ENCODE data around the gene SYNGR4.

The SYNGR4 gene

GRCh38 chr19:48393559-48394330 is 29.6 kb downstream of the SYNGR4 start, which contains the start of gene GRIN2D:
Gene GRIN2D, plus strand, starts transcription at chr19:48393668. Its CDS starts 4,725 bp downstream, at chr19:48398393.
- FAIRE-seq: peak; percentile 43
- TF ChIP-seq POLR2A (IDR thresholded peaks at IDR 0.05; ENCODE audit: low read depth, low read length) (no peak), PAX5 (IDR thresholded peaks at IDR 0.05; ENCODE audit: insufficient read depth, low read length, severe bottlenecking) (no peak), TAF1 (IDR thresholded peaks at IDR 0.05; ENCODE audit: low read depth, low read length) (no peak), POLR2AphosphoS5 (IDR thresholded peaks at IDR 0.05; ENCODE audit: low read depth, low read length) (no peak), SPI1 (IDR thresholded peaks at IDR 0.05; ENCODE audit: low read depth, low read length) (no peak), POU2F2 (IDR thresholded peaks at IDR 0.05; ENCODE audit: low read depth, low read length) (no peak)
- no peak for DNase-seq (ENCODE audit: insufficient read length, low spot score)

DNA sequence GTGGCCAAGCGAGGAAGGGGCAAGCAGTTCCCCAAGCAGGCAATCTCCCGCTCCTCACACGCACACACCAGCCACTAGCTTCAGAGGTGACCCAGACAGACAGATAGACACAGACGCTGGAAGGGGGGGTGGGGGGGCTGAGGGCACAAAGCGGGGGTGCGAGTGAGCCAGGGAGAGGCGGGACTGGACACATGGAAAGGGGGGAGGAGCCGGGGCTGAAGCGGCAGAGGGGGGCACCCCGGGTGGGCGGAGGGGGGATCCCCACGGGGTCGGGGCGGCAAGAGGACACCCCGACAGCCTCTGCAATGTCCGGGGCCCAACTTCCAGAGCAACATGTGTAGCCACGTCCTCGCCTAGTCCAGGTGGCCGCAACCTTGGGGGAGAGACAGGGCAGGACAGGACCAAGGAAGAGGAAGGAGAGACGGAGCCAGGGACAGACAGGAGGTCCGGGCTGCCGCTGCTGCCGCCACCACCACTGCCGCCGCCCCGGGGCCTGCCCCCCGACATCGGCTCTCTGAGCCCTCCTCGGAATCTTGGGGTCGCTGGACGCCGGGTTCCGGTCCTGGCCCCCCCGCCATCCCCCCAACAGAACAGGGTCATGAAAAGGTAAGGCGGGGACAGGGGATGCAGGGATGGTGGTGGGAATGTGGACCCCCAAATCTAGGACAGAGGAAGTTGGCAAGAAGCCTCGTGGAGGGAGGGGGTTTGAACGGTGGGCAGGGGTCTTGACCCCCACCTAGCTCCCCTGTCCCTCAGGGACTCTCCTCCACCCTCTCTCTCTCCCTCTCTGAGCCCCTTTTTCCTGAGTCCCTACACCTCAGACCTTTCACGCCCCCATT is 30.4 kb downstream of the SYNGR4 start:
- FAIRE-seq (no peak), DNase-seq (ENCODE audit: insufficient read length, low spot score) (no peak)

GRCh38 chr19:48395170-48395455 is 30.9 kb downstream of the SYNGR4 start:
- no peak for FAIRE-seq
- TF ChIP-seq POLR2AphosphoS5 (IDR thresholded peaks at IDR 0.05; ENCODE audit: low read depth, low read length): no peak
- TF ChIP-seq PAX5 (IDR thresholded peaks at IDR 0.05; ENCODE audit: insufficient read depth, low read length, severe bottlenecking): no peak
- no peak for TF ChIP-seq TAF1 (IDR thresholded peaks at IDR 0.05; ENCODE audit: low read depth, low read length)
- TF ChIP-seq POLR2A (IDR thresholded peaks at IDR 0.05; ENCODE audit: low read depth, low read length): no peak
- no peak for TF ChIP-seq SPI1 (IDR thresholded peaks at IDR 0.05; ENCODE audit: low read depth, low read length)
- TF ChIP-seq POU2F2 (IDR thresholded peaks at IDR 0.05; ENCODE audit: low read depth, low read length): no peak

More for the DNA sequence above, 30.4 kb downstream of the SYNGR4 start:
- TF ChIP-seq PAX5 (IDR thresholded peaks at IDR 0.05; ENCODE audit: insufficient read depth, low read length, severe bottlenecking) (no peak), TAF1 (IDR thresholded peaks at IDR 0.05; ENCODE audit: low read depth, low read length) (no peak), POLR2AphosphoS5 (IDR thresholded peaks at IDR 0.05; ENCODE audit: low read depth, low read length) (no peak), POLR2A (IDR thresholded peaks at IDR 0.05; ENCODE audit: low read depth, low read length) (no peak), POU2F2 (IDR thresholded peaks at IDR 0.05; ENCODE audit: low read depth, low read length) (no peak), SPI1 (IDR thresholded peaks at IDR 0.05; ENCODE audit: low read depth, low read length) (no peak)

GRCh38 chr19:48395499-48395898 is 31.3 kb downstream of the SYNGR4 start:
- no peak for TF ChIP-seq SPI1 (IDR thresholded peaks at IDR 0.05; ENCODE audit: low read depth, low read length)
- TF ChIP-seq POU2F2 (IDR thresholded peaks at IDR 0.05; ENCODE audit: low read depth, low read length): no peak
- no peak for TF ChIP-seq POLR2A (IDR thresholded peaks at IDR 0.05; ENCODE audit: low read depth, low read length)
- no peak for TF ChIP-seq PAX5 (IDR thresholded peaks at IDR 0.05; ENCODE audit: insufficient read depth, low read length, severe bottlenecking)
- no peak for TF ChIP-seq POLR2AphosphoS5 (IDR thresholded peaks at IDR 0.05; ENCODE audit: low read depth, low read length)
- TF ChIP-seq TAF1 (IDR thresholded peaks at IDR 0.05; ENCODE audit: low read depth, low read length): no peak
- no peak for FAIRE-seq
- DNase-seq (ENCODE audit: insufficient read length, low spot score): no peak

More at GRCh38 chr19:48395170-48395455, 30.9 kb downstream of the SYNGR4 start:
- no peak for DNase-seq (ENCODE audit: insufficient read length, low spot score)

GRCh38 chr19:48396016-48396823 is 32.1 kb downstream of the SYNGR4 start:
- TF ChIP-seq POLR2AphosphoS5 (IDR thresholded peaks at IDR 0.05; ENCODE audit: low read depth, low read length): no peak
- TF ChIP-seq SPI1 (IDR thresholded peaks at IDR 0.05; ENCODE audit: low read depth, low read length): no peak
- no peak for TF ChIP-seq POU2F2 (IDR thresholded peaks at IDR 0.05; ENCODE audit: low read depth, low read length)
- TF ChIP-seq TAF1 (IDR thresholded peaks at IDR 0.05; ENCODE audit: low read depth, low read length): no peak
- no peak for TF ChIP-seq PAX5 (IDR thresholded peaks at IDR 0.05; ENCODE audit: insufficient read depth, low read length, severe bottlenecking)
- no peak for TF ChIP-seq POLR2A (IDR thresholded peaks at IDR 0.05; ENCODE audit: low read depth, low read length)
- DNase-seq (ENCODE audit: insufficient read length, low spot score): no peak
- FAIRE-seq: no peak

GRCh38 chr19:48396824-48397176 is 32.6 kb downstream of the SYNGR4 start:
- no peak for FAIRE-seq
- DNase-seq (ENCODE audit: insufficient read length, low spot score): no peak
- TF ChIP-seq PAX5 (IDR thresholded peaks at IDR 0.05; ENCODE audit: insufficient read depth, low read length, severe bottlenecking) (no peak), TAF1 (IDR thresholded peaks at IDR 0.05; ENCODE audit: low read depth, low read length) (no peak), SPI1 (IDR thresholded peaks at IDR 0.05; ENCODE audit: low read depth, low read length) (no peak)

DNA sequence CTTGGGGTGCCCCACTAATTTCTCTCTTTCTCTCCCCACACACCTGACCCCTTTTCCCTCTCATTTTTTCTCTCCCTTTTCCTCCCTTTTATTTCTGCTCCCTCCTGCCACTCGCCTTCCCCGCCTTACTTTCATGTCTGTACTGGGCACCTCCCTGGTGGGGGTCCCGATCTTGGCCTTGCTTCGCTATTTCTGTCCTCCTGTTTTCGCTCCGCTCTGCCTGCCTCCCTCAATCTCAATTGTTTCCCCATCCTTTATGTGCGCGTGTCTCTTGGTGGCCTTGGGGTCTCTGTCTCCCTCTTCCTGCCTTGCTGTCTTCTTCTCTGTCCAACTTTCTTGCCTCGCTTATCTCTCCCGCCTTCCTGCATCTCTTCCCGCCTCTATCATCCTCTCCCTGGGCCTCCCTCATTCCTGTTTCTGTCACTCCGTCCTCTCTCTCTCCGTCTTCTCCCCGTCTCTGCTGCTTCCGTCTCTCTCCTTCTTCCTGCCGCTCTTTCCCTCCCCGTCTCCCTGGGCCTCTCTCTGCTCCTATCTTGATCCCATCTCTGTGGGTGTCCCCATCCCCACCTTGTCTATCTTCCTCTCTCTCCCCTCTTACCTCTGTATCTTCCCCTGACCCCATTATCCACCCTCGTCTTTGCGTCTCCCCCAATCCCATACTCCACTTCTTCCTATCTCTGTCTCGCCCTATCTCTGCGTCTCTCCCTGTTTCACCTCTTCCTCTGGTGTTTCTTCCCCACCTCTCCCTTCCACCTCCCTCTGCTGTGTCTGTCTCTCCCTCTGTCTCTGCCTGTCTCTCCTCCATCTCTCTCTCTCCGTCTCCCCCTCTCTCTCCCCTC is 33.3 kb downstream of the SYNGR4 start:
- DNase-seq (ENCODE audit: insufficient read length, low spot score) (no peak), FAIRE-seq (peak; percentile 47)
- TF ChIP-seq PAX5 (IDR thresholded peaks at IDR 0.05; ENCODE audit: insufficient read depth, low read length, severe bottlenecking) (no peak), TAF1 (IDR thresholded peaks at IDR 0.05; ENCODE audit: low read depth, low read length) (no peak), POU2F2 (IDR thresholded peaks at IDR 0.05; ENCODE audit: low read depth, low read length) (no peak), SPI1 (IDR thresholded peaks at IDR 0.05; ENCODE audit: low read depth, low read length) (no peak), POLR2AphosphoS5 (IDR thresholded peaks at IDR 0.05; ENCODE audit: low read depth, low read length) (no peak), POLR2A (IDR thresholded peaks at IDR 0.05; ENCODE audit: low read depth, low read length) (no peak)

DNA sequence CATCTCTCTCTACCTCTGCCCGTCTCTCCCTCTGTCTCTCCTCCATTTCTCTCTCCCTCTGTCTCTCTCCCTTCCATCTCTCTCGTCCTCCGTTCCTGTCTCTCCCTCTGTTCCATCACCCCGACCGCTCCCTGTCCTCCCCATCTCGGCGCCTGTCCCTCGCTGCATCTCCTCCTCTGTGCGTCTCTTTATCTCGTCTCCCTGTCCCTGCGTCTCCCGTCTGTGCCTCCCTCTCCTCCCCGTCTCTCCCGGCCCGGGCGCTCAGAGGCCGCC is 33.9 kb downstream of the SYNGR4 start:
- TF ChIP-seq POLR2AphosphoS5 (IDR thresholded peaks at IDR 0.05; ENCODE audit: low read depth, low read length) (peak; percentile 5; the same call in 1 of the 2 replicates), TAF1 (IDR thresholded peaks at IDR 0.05; ENCODE audit: low read depth, low read length) (no peak)
- DNase-seq (ENCODE audit: insufficient read length, low spot score) (no peak), FAIRE-seq (no peak)

Measured in GM12891 (cell line).